NCI-H1417 (cell line): ENCODE results near the gene SUSD4.

Experiments
- DNase-seq, 3 experiments: peaks; one replicate each; lab custom pipeline; 2025; lab: John Stamatoyannopoulos, UW

The SUSD4 gene

GRCh38 chr1:223230161-223230881, 133.7 kb downstream of the SUSD4 start:
- DNase-seq = no peak

GRCh38 chr1:223229756-223230155, 134.2 kb downstream of the SUSD4 start:
- DNase-seq = peak in 1 of 3 experiments; percentile 36

GRCh38 chr1:223228931-223229528, 134.9 kb downstream of the SUSD4 start:
- no peak for DNase-seq

GRCh38 chr1:223228201-223228600, 135.8 kb downstream of the SUSD4 start:
- DNase-seq = no peak

GRCh38 chr1:223227486-223228196, 136.3 kb downstream of the SUSD4 start:
- no peak for DNase-seq

GRCh38 chr1:223227031-223227430, 136.9 kb downstream of the SUSD4 start:
- DNase-seq = no peak

GRCh38 chr1:223226271-223226670, 137.7 kb downstream of the SUSD4 start:
- DNase-seq = no peak

- DNase-seq = no peak
Measured at GRCh38 chr1:223225481-223225880, 138.5 kb downstream of the SUSD4 start.

GRCh38 chr1:223225061-223225460, 138.9 kb downstream of the SUSD4 start:
- no peak for DNase-seq

GRCh38 chr1:223224465-223224864, 139.5 kb downstream of the SUSD4 start:
- DNase-seq = no peak

GRCh38 chr1:223223091-223223995, 140.6 kb downstream of the SUSD4 start:
- peak in 2 of 3 experiments; percentile 58 to 88 for DNase-seq

GRCh38 chr1:223222377-223222776, 141.6 kb downstream of the SUSD4 start:
- no peak for DNase-seq

- DNase-seq = no peak
Measured at GRCh38 chr1:223221686-223222085, 142.3 kb downstream of the SUSD4 start.

- DNase-seq = no peak
Measured at GRCh38 chr1:223219846-223220610, 143.9 kb downstream of the SUSD4 start.

GRCh38 chr1:223219318-223219635, 144.7 kb downstream of the SUSD4 start:
- DNase-seq = no peak

GRCh38 chr1:223217781-223218180, 146.2 kb downstream of the SUSD4 start:
- no peak for DNase-seq

GRCh38 chr1:223216531-223217205, 147.3 kb downstream of the SUSD4 start:
- DNase-seq = peak in 2 of 3 experiments; percentile 70 to 90

GRCh38 chr1:223216074-223216473, 147.9 kb downstream of the SUSD4 start:
- DNase-seq = no peak

- DNase-seq = no peak
Measured at GRCh38 chr1:223215026-223215425, 148.9 kb downstream of the SUSD4 start.

GRCh38 chr1:223214261-223214807, 149.6 kb downstream of the SUSD4 start:
- DNase-seq = peak; percentile 14 to 71 (median 23)
